Left lung (tissue), 10 donors: Measurements from ENCODE around the gene GDNF. TPM values are rescaled to one million over a fixed set of nuclear protein-coding genes. Genes with fewer than 3 reads are reported as not detected.

Experiments used
- ATAC-seq: fragments of 200-7000 bp; cut with Tn5 transposase; one replicate; pipeline ENCODE4 v1.9.1; 2020; ENCODE audit warnings: moderate library complexity
- DNase-seq, 4 donors: peaks; one replicate each; pipeline ENCODE4 v3.0.0-alpha.2; 2013 to 2020
- H3K27ac ChIP-seq, 2 donors: fragments of 200-600 bp; sonication (generic) in 1 of 2; one replicate each; pipeline versions ENCODE4 v1.5.0 to v1.8.0; 2020 to 2021
- H3K27me3 ChIP-seq, 2 donors: fragments of 200-600 bp; sonication (generic) in 1 of 2; one replicate each; pipeline versions ENCODE4 v1.5.0 to v1.8.0; 2020 to 2021
- H3K36me3 ChIP-seq, 2 donors: fragments of 200-600 bp; sonication (generic) in 1 of 2; one replicate each; pipeline versions ENCODE4 v1.5.0 to v1.8.0; 2020 to 2021
- H3K4me1 ChIP-seq, 2 donors: fragments of 200-600 bp; one replicate each; pipeline ENCODE4 v1.8.0; 2021
- H3K4me3 ChIP-seq, 2 donors: fragments of 200-600 bp; sonication (generic) in 1 of 2; one replicate each; pipeline versions ENCODE4 v1.5.0 to v1.8.0; 2020 to 2021; ENCODE audit warnings: mild to moderate bottlenecking in 1 of 2
- H3K9me3 ChIP-seq, 2 donors: fragments of 200-600 bp; sonication (generic) in 1 of 2; one replicate each; pipeline versions ENCODE4 v1.5.0 to v1.8.0; 2020 to 2021
- intact Hi-C, 2 donors: fragments of 100-400 bp; cut with DNase I; formaldehyde crosslinking; loops; one replicate each; pipeline versions ENCODE4 v1.11.2 to v1.14.2; 2022
- polyA plus RNA-seq, 6 donors: library from polyadenylated mRNA; unstranded; fragments of 120-200 nt; gene quantifications; one replicate each; pipeline ENCODE4 v1.2.1, GENCODE V29; 2013; ENCODE audit not compliant: insufficient read length in 6 of 6
- total RNA-seq, 2 donors: library from RNA; stranded (reverse); fragmentation: NEBNext Ultra II Directional; extraction: Animal tissue kit (Norgen Biotek cat#: 25700); gene quantifications; one replicate each; pipeline ENCODE4 v1.2.1, GENCODE V29; 2021
- TF ChIP-seq, protein P1 (sequence below), 2 donors: fragments of 200-600 bp; sonication (generic) in 1 of 2; IDR thresholded peaks; one replicate each; pipeline versions ENCODE4 v1.5.0 to v1.8.0; 2021; ENCODE audit warnings: antibody characterized with exemption in 2 of 2
- donor health status: DM: no; HTN: yes; CAD: no.
- donor health status: DM: no; HTN: no; CAD: no.

GDNF gene
- total and polyA plus RNA-seq, 8 donors = 0.06 to 0.17 (median 0.07) TPM; not detected in 4

GRCh38 chr5:37859805-37860204 is 20.0 kb upstream of the GDNF start:
- no peaks in the 10 kb centered on the region for H3K36me3 ChIP-seq
- TF ChIP-seq, protein P1, sequence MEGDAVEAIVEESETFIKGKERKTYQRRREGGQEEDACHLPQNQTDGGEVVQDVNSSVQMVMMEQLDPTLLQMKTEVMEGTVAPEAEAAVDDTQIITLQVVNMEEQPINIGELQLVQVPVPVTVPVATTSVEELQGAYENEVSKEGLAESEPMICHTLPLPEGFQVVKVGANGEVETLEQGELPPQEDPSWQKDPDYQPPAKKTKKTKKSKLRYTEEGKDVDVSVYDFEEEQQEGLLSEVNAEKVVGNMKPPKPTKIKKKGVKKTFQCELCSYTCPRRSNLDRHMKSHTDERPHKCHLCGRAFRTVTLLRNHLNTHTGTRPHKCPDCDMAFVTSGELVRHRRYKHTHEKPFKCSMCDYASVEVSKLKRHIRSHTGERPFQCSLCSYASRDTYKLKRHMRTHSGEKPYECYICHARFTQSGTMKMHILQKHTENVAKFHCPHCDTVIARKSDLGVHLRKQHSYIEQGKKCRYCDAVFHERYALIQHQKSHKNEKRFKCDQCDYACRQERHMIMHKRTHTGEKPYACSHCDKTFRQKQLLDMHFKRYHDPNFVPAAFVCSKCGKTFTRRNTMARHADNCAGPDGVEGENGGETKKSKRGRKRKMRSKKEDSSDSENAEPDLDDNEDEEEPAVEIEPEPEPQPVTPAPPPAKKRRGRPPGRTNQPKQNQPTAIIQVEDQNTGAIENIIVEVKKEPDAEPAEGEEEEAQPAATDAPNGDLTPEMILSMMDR (IDR thresholded peaks at IDR 0.05) = no peak
- no peaks in the 10 kb centered on the region for H3K9me3 ChIP-seq
- H3K27ac ChIP-seq = no peak overlapping the region
- H3K27me3 ChIP-seq = peaks cover 0 to 5% of the 10 kb centered on the region in 2 donors
- no peaks in the 10 kb centered on the region for H3K4me1 ChIP-seq
- no peak overlapping the region for H3K4me3 ChIP-seq
- DNase-seq (no peak), ATAC-seq (no peak)
- intact Hi-C loops = no loop called here

DNA sequence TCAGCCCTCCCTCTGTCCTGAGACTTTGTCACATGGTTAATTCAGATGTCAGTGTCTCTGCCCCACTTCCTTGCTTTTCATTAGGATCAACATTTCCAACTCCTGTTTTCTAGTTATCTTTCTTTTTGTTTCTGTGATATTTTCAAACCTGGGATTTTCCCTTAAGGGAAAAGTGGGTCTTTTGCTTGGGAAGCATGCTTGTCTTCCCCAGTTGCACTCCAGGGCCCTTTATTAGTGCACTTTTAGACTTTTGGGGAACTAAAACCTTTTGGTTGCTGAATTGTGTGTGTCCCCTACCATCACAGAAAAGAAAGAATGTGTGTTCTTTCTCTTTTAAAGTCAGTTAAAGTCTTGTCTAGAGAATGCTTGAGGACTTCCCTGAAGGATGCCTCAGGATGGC is 18.4 kb upstream of the GDNF start:
- no peak for DNase-seq
- no peak for ATAC-seq
- intact Hi-C loops = no loop called here
- Histone ChIP-seq H3K4me1 (no peaks in the 10 kb centered on the region), H3K9me3 (peaks cover 0 to 4% of the 10 kb centered on the region in 2 donors), H3K4me3 (no peak overlapping the region), H3K36me3 (no peaks in the 10 kb centered on the region), H3K27me3 (peaks cover 0 to 5% of the 10 kb centered on the region in 2 donors), H3K27ac (no peak overlapping the region)
- TF ChIP-seq, protein P1 (IDR thresholded peaks at IDR 0.05) = no peak

GRCh38 chr5:37857696-37858095 is 17.9 kb upstream of the GDNF start:
- Histone ChIP-seq H3K27me3 (peaks cover 0 to 5% of the 10 kb centered on the region in 2 donors), H3K9me3 (peaks cover 0 to 4% of the 10 kb centered on the region in 2 donors), H3K4me3 (no peak overlapping the region), H3K4me1 (no peaks in the 10 kb centered on the region), H3K36me3 (no peaks in the 10 kb centered on the region), H3K27ac (no peak overlapping the region)
- no peak for ATAC-seq
- no peak for DNase-seq
- TF ChIP-seq, protein P1 (IDR thresholded peaks at IDR 0.05) = no peak
- intact Hi-C loops = no loop called here

DNA sequence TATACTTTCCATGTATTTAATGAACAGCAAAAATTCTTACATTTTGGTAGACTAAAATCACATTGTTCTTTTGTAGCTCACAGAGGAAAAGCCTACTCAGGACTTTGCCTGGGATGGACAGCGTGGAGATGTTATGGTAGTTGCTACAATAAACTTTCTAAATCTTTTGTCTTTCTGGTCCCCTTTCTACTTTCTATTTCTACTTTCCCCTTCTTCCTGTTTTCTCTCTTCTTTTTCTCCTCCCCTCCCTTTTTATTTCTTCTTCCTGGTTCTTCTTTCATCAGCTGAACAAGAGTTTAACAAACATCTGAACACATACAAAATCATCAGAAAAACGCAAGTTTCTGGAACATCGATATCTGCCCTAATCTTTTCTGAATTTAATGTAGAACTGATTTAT is 15.6 kb upstream of the GDNF start:
- H3K27me3 ChIP-seq = no peaks in the 10 kb centered on the region
- peaks cover 0 to 4% of the 10 kb centered on the region in 2 donors for H3K9me3 ChIP-seq
- H3K36me3 ChIP-seq = no peaks in the 10 kb centered on the region
- ATAC-seq (no peak), DNase-seq (no peak)
- TF ChIP-seq, protein P1 (IDR thresholded peaks at IDR 0.05) = no peak
- H3K27ac ChIP-seq = no peak overlapping the region
- no peaks in the 10 kb centered on the region for H3K4me1 ChIP-seq
- intact Hi-C loops = no loop called here
- H3K4me3 ChIP-seq = no peak overlapping the region

DNA sequence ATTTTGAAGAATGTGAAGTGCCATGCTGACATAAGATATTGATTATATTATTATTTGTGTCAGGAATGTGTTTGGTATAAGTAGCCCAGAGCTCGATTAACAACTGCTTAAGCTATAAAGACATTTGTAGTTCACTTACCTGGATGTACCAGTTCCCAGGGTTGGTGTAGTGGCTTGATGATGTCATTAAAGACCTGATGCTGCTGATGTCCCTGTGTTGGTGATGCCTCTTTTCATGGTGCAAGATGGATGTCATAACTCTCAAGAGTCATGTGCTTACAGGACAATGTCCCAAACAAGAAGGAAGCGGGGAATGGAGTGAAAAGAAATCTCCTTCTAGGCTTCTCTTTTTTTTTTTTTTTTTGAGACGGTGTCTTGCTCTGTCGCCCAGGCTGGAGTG is 11.5 kb upstream of the GDNF start:
- ATAC-seq (no peak), DNase-seq (no peak)
- Histone ChIP-seq H3K36me3 (no peaks in the 10 kb centered on the region), H3K27ac (no peak overlapping the region), H3K4me1 (no peaks in the 10 kb centered on the region), H3K9me3 (peaks cover 0 to 4% of the 10 kb centered on the region in 2 donors), H3K4me3 (no peak overlapping the region), H3K27me3 (no peaks in the 10 kb centered on the region)
- intact Hi-C loops = no loop called here
- TF ChIP-seq, protein P1 (IDR thresholded peaks at IDR 0.05) = no peak
